ENCODE measurements around the gene PSME1. TPM values are rescaled to one million over a fixed set of nuclear protein-coding genes. Genes with fewer than 3 reads are reported as not detected.
A peak's percentile ranks its signal among the peaks of the same experiment; 100 is the strongest.

Gene PSME1
- total RNA-seq, 2 donors from 2014 or later, result 61.2 to 84.5 TPM

- Histone ChIP-seq H3K9me3 (no peaks in the 10 kb centered on the region), H3K4me1 (ENCODE audit: control insufficient read depth in 1 of 2, low read depth in 2 of 2) (no peaks in the 10 kb centered on the region), H3K36me3 (peaks cover 45% of the 10 kb centered on the region), H3K4me3 (no peak overlapping the region), H3K27ac (peak overlapping the region; percentile 59 to 74), H3K27me3 (replicated peaks; ENCODE audit: insufficient read depth) (no peaks in the 10 kb centered on the region)
- DNase-seq (ENCODE audit: low spot score) (no peak), ATAC-seq (ENCODE audit: insufficient number of reproducible peaks, low FRiP score, low read depth) (no peak)
- TF ChIP-seq CTCF (IDR thresholded peaks at IDR 0.05), result no peak
These were observed 44.2 kb downstream of the PSME1 start for GRCh38 chr14:24179961-24180796.

GRCh38 chr14:24181371-24182077, 45.5 kb downstream of the PSME1 start:
- Histone ChIP-seq H3K27ac (no peak overlapping the region), H3K4me1 (ENCODE audit: control insufficient read depth in 1 of 2, low read depth in 2 of 2) (no peaks in the 10 kb centered on the region), H3K36me3 (peaks cover 52% of the 10 kb centered on the region), H3K27me3 (replicated peaks; ENCODE audit: insufficient read depth) (no peaks in the 10 kb centered on the region), H3K4me3 (no peak overlapping the region), H3K9me3 (no peaks in the 10 kb centered on the region)
- DNase-seq (ENCODE audit: low spot score) (no peak), ATAC-seq (ENCODE audit: insufficient number of reproducible peaks, low FRiP score, low read depth) (no peak)
- TF ChIP-seq CTCF (IDR thresholded peaks at IDR 0.05), result no peak

- Histone ChIP-seq H3K9me3 (no peaks in the 10 kb centered on the region), H3K27ac (no peak overlapping the region), H3K4me1 (ENCODE audit: control insufficient read depth in 1 of 2, low read depth in 2 of 2) (peaks cover 0 to under 1% of the 10 kb centered on the region in 2 donors), H3K4me3 (no peak overlapping the region), H3K27me3 (replicated peaks; ENCODE audit: insufficient read depth) (no peaks in the 10 kb centered on the region), H3K36me3 (peaks cover 52% of the 10 kb centered on the region)
- ATAC-seq (ENCODE audit: insufficient number of reproducible peaks, low FRiP score, low read depth), result no peak
- TF ChIP-seq CTCF (IDR thresholded peaks at IDR 0.05), result no peak
- no peak for DNase-seq (ENCODE audit: low spot score)
These were observed 46.3 kb downstream of the PSME1 start for GRCh38 chr14:24182110-24182882.

- no peak for DNase-seq (ENCODE audit: low spot score)
- ATAC-seq (ENCODE audit: insufficient number of reproducible peaks, low FRiP score, low read depth), result no peak
- Histone ChIP-seq H3K4me1 (ENCODE audit: control insufficient read depth in 1 of 2, low read depth in 2 of 2) (peaks cover 3 to 8% of the 10 kb centered on the region in 2 donors), H3K36me3 (peaks cover 49% of the 10 kb centered on the region), H3K4me3 (no peak overlapping the region), H3K9me3 (no peaks in the 10 kb centered on the region), H3K27ac (no peak overlapping the region), H3K27me3 (replicated peaks; ENCODE audit: insufficient read depth) (no peaks in the 10 kb centered on the region)
- no peak for TF ChIP-seq CTCF (IDR thresholded peaks at IDR 0.05)
These were observed 47.1 kb downstream of the PSME1 start for GRCh38 chr14:24183014-24183481.
